Common myeloid progenitor, CD34-positive (primary cell): ENCODE results near the gene MPPE1.
A peak's percentile ranks its signal among the peaks of the same experiment; 100 is the strongest.

ENCODE experiments used
- CTCF ChIA-PET: fragments of 350-600 bp; sonication (Branson Sonifier 250); formaldehyde crosslinking; loops from one replicate; lab custom pipeline; 2021; ENCODE audit warnings: antibody characterized with exemption; lab: Charles Lee
- POLR2A ChIA-PET: fragments of 350-600 bp; sonication (Branson Sonifier 250); formaldehyde crosslinking; loops from one replicate; lab custom pipeline; 2021; ENCODE audit warnings: antibody characterized with exemption; lab: Charles Lee
- DNase-seq, 3 donors: peaks; one replicate each; pipeline versions ENCODE4 v3.0.0 to v3.0.0-alpha.2; 2013
- H3K27ac ChIP-seq, 2 experiments: 1 replicate in 1 of 2; 2 replicates in 1 of 2; pipeline ENCODE4 v1.7.0; 2013; ENCODE audit warnings: inconsistent platforms in 2 of 2, low read length in 2 of 2, mild to moderate bottlenecking in 2 of 2, low read depth in 1 of 2, moderate library complexity in 1 of 2; ENCODE audit not compliant: severe bottlenecking in 2 of 2, insufficient read depth in 1 of 2, poor library complexity in 1 of 2
- H3K27me3 ChIP-seq, 5 experiments: replicated peaks in 2 of 5; 1 replicate in 3 of 5; 2 replicates in 2 of 5; pipeline versions ENCODE4 v1.6.1 to v1.7.0; 2013; ENCODE audit warnings: low read length in 4 of 5, mild to moderate bottlenecking in 2 of 5, moderate library complexity in 2 of 5, inconsistent platforms in 1 of 5; ENCODE audit not compliant: insufficient read depth in 5 of 5, control insufficient read depth in 4 of 5
- H3K36me3 ChIP-seq, 4 experiments: 1 replicate in 2 of 4; 2 replicates in 2 of 4; pipeline versions ENCODE4 v1.6.1 to v1.7.0; 2013; ENCODE audit warnings: low read length in 3 of 4, control low read depth in 1 of 4, mild to moderate bottlenecking in 1 of 4; ENCODE audit not compliant: control insufficient read depth in 4 of 4, insufficient read depth in 4 of 4
- H3K4me1 ChIP-seq, 4 experiments: 1 replicate in 3 of 4; 2 replicates in 1 of 4; pipeline versions ENCODE4 v1.6.1 to v1.7.1; 2013; ENCODE audit warnings: low read length in 3 of 4, mild to moderate bottlenecking in 3 of 4, control low read depth in 1 of 4, inconsistent platforms in 1 of 4, moderate library complexity in 1 of 4; ENCODE audit not compliant: control insufficient read depth in 4 of 4, insufficient read depth in 4 of 4; ENCODE audit errors: control extremely low read depth in 1 of 4
- H3K4me3 ChIP-seq, 7 experiments: 1 replicate in 4 of 7; 2 replicates in 3 of 7; pipeline versions ENCODE4 v1.5.1 to v1.7.0; 2013; ENCODE audit warnings: mild to moderate bottlenecking in 7 of 7, low read length in 6 of 7, moderate library complexity in 6 of 7, inconsistent platforms in 2 of 7, low read depth in 2 of 7, control low read depth in 1 of 7; ENCODE audit not compliant: insufficient read depth in 4 of 7, control insufficient read depth in 1 of 7; ENCODE audit errors: extremely low read depth in 1 of 7
- H3K9me3 ChIP-seq, 5 experiments: 1 replicate in 4 of 5; 2 replicates in 1 of 5; pipeline versions ENCODE4 v1.6.1 to v1.7.1; 2013; ENCODE audit warnings: low read length in 4 of 5, mild to moderate bottlenecking in 2 of 5, inconsistent platforms in 1 of 5, low read depth in 1 of 5, moderate library complexity in 1 of 5; ENCODE audit not compliant: control insufficient read depth in 4 of 5, insufficient read depth in 2 of 5; ENCODE audit errors: control extremely low read depth in 1 of 5
- WGBS: methylation state at CpG from one replicate; pipeline ENCODE4 v1.1.5; 2013; ENCODE audit not compliant: insufficient coverage; 5-methylcytosine and 5-hydroxymethylcytosine counted together

Gene MPPE1

DNA sequence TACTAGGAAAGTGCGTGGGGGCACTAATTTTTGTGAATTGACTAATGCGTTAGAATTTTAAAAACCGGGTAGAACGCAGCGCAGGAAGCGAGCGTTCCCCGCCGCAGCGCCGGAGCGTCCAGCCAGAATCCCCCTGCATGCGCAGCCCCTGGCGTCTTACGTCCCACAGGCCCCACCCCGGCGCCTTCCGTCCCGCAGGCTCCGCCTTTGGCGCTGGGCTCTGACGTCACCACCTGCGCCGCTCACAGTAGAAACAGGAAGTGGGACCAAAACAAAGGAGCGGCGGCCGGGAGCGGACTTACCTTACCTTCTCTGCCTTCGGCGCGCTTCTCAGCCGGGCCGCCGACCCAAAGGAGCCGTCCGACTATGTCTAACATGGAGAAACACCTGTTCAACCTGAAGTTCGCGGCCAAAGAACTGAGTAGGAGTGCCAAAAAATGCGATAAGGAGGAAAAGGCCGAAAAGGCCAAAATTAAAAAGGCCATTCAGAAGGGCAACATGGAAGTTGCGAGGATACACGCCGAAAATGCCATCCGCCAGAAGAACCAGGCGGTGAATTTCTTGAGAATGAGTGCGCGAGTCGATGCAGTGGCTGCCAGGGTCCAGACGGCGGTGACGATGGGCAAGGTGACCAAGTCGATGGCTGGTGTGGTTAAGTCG, 56.8 kb downstream of the MPPE1 start, which contains the start of gene CHMP1B:
CHMP1B (plus strand) TSS at position 268 of the 660 bp plus-strand sequence; CDS start at position 367, 99 bp downstream.
- Histone ChIP-seq H3K9me3 (no peaks in the 10 kb centered on the region), H3K36me3 (peaks cover 0 to 3% (median 1%) of the 10 kb centered on the region in 4 experiments), H3K4me3 (peak within 1 kb of the TSS; percentile 71 to 99 (median 96)), H3K4me1 (peaks cover 19 to 46% (median 25%) of the 10 kb centered on the region in 4 experiments), H3K27me3 (no peaks in the 10 kb centered on the region), H3K27ac (peak within 1 kb of the TSS; percentile 98 to 99)
- WGBS = under 1% methylated on average over 44 of the region's 53 CpGs
- ChIA-PET CTCF (no interaction called here), POLR2A (no interaction called here)
- peak; percentile 98 for DNase-seq

DNA sequence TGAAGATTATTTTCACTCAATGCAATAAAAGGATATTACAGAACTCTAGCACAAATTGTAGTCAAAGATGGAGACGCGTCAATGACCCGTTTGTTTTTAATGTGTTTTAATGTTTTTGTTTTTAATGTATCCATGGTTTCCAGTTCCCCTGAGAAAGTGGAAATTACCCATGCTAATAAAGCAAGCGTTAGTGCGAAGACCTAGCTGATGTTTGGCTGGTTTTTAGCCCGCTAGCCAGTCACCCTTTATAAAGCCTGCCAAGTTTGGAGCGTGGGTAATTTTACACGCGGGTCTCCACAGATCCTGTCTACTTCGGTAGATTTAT, 57.3 kb downstream of the MPPE1 start:
- Histone ChIP-seq H3K36me3 (peaks cover 0 to 3% (median 1%) of the 10 kb centered on the region in 4 experiments), H3K27me3 (no peaks in the 10 kb centered on the region), H3K9me3 (no peaks in the 10 kb centered on the region), H3K4me1 (peaks cover 19 to 46% (median 25%) of the 10 kb centered on the region in 4 experiments), H3K27ac (peak overlapping the region; percentile 98 to 99), H3K4me3 (peak overlapping the region in 6 of 7 experiments; percentile 87 to 99 (median 96))
- WGBS = 0% methylated on average over 8 of the region's 10 CpGs
- POLR2A ChIA-PET = interaction anchor here (0.6 kb wide), 1 partner anchor 272 kb away, joined by 3 read pairs; no protein-coding TSS in a partner anchor
- DNase-seq = peak; percentile 81 to 92 (median 91)
- CTCF ChIA-PET = interaction anchor here (1.2 kb wide), 1 partner anchor 22 kb away, joined by 3 read pairs; no protein-coding TSS in a partner anchor

DNA sequence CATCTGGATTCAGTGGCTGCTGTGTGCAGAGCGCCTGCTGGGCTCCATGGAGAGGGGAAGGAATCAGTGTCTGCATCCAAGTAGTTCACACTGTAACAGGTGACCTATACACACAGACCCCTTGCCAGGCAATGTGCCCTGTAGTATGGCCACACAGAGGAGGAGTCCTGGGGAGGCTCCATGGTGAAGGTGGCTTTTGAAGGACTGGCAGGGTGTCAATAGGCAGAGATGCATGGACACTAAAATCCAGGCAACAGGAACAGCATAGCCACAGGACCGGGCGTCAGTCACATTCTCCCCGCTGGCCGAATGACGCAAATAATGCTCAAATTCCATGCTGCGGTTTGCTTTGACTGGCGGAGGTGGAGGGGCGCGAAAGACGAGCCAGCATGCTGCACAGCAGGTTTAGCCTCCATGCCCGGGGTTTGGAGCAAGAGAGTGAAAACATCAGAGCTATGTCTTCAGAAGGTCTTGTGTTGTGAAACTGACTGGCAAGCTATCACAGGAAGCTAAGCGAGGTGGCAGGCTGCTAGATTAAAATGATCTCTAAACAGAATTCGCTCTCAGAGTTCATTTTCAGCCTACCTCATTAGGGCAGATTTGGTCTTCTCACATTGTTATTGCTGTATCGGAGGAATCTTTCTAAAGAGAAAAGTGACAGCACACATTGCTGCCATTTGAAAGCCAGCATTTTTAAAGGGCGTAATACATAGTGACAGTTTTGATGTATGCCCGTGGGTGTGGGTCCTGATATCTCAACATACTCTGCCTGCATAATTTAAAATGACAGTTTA, 58.1 kb downstream of the MPPE1 start:
- ChIA-PET CTCF (interaction anchor here (1.2 kb wide), 1 partner anchor 21 kb away, joined by 3 read pairs; no protein-coding TSS in a partner anchor), POLR2A (interaction anchor here (0.6 to 0.7 kb wide), 2 partner anchors 33 to 272 kb away, joined by 3 to 5 read pairs; no protein-coding TSS in a partner anchor)
- 5% methylated on average over 13 of the region's 17 CpGs for WGBS
- Histone ChIP-seq H3K27ac (peak overlapping the region; percentile 98 to 99), H3K36me3 (peaks cover 0 to 3% (median 0%) of the 10 kb centered on the region in 4 experiments), H3K4me3 (peak overlapping the region in 6 of 7 experiments; percentile 87 to 99 (median 96)), H3K9me3 (no peaks in the 10 kb centered on the region), H3K4me1 (peaks cover 19 to 46% (median 25%) of the 10 kb centered on the region in 4 experiments), H3K27me3 (no peaks in the 10 kb centered on the region)
- peak; percentile 69 to 77 (median 76) for DNase-seq

DNA sequence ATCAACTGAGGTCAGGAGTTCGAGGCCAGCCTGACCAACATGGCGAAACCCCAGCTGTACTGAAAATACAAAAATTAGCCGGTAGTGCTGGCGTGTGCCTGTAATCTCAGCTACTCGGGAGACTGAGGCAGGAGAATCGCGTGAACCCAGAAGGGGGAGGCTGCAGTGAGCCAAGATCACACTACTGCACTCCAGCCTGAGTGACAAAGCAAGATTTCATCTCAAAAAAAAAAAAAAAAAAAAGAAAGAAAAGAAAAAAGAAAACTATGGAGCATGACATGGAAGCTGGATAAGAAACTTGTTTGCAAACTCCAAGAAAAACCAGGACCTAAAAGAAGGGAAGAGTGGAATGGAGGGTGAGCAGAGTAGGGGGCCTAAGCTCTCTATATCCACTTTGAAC, 58.8 kb downstream of the MPPE1 start:
- Histone ChIP-seq H3K36me3 (no peaks in the 10 kb centered on the region), H3K4me3 (peak overlapping the region in 1 of 7 experiments; percentile 97), H3K4me1 (peaks cover 19 to 46% (median 25%) of the 10 kb centered on the region in 4 experiments), H3K27ac (no peak overlapping the region), H3K27me3 (no peaks in the 10 kb centered on the region), H3K9me3 (no peaks in the 10 kb centered on the region)
- POLR2A ChIA-PET = interaction anchor here (0.7 kb wide), 1 partner anchor 32 kb away, joined by 5 read pairs; no protein-coding TSS in a partner anchor
- 100% methylated on average over 2 of the region's 7 CpGs for WGBS
- CTCF ChIA-PET = no interaction called here
- no peak for DNase-seq

DNA sequence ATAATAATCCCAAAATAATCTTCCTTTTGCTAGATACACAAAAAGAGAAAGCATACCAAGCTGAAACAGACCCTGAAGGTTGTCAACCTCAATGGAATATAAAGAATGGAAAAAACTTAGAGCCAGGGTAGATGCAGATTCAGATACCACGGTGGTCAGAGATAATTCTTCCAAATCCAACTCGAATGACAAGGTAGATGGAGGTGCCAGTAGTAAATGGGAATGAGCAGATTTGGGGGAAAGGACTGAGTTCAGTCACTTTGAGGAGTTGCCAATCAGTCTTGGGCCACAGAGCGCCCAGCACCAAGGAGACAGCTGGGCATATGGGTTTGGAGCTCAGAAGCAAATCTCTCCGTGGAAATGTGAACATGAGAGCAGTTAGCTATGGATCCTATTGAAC, 60.3 kb downstream of the MPPE1 start:
- WGBS = 100% methylated on average over 2 of the region's 4 CpGs
- no peak for DNase-seq
- POLR2A ChIA-PET = interaction anchor here (0.6 kb wide), 2 partner anchors 69 to 1074 kb away, joined by 4 read pairs; no protein-coding TSS in a partner anchor

DNA sequence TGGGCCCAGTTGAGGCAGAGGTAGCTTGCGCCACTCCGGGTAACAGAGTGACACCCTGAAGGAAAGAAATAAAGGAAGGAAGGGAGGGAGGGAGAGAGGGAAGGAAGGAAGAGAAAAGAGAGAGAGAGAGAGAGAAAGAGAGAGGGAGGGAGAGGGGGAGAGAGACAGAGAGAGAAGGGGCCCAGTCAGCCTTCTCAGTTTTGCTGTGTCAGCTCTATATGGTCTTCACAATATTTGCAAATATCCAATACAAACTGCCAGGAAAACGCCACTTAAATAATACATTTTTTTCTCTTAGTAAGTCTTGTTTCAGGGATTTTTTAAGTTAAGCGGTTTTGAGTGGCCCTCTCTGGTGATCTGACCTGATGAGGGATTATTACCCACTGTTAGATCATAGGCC, 62.5 kb downstream of the MPPE1 start:
- Histone ChIP-seq H3K4me3 (no peak overlapping the region), H3K27me3 (no peaks in the 10 kb centered on the region), H3K36me3 (no peaks in the 10 kb centered on the region), H3K4me1 (peaks cover 5 to 24% (median 11%) of the 10 kb centered on the region in 4 experiments), H3K9me3 (no peaks in the 10 kb centered on the region), H3K27ac (no peak overlapping the region)
- DNase-seq = no peak
- POLR2A ChIA-PET = no interaction called here
- 100% methylated on average over 1 of the region's 4 CpGs for WGBS
- CTCF ChIA-PET = no interaction called here

More for the DNA sequence above, 60.3 kb downstream of the MPPE1 start:
- Histone ChIP-seq H3K4me1 (peaks cover 14 to 37% (median 19%) of the 10 kb centered on the region in 4 experiments), H3K27me3 (no peaks in the 10 kb centered on the region), H3K27ac (no peak overlapping the region), H3K9me3 (no peaks in the 10 kb centered on the region), H3K4me3 (no peak overlapping the region), H3K36me3 (no peaks in the 10 kb centered on the region)
- CTCF ChIA-PET = no interaction called here
